Measurements from ENCODE around the gene HSPBP1.

Gene HSPBP1

GRCh38 chr19:55273978-55274707 is 5.8 kb downstream of the HSPBP1 start:
- no peak for DNase-seq

GRCh38 chr19:55272142-55272541 is 7.8 kb downstream of the HSPBP1 start:
- no peak for DNase-seq

- no peak for DNase-seq
Observed at GRCh38 chr19:55270172-55270942, 9.6 kb downstream of the HSPBP1 start.

GRCh38 chr19:55269299-55269698 is 10.6 kb downstream of the HSPBP1 start:
- no peak for DNase-seq

GRCh38 chr19:55266840-55267239 is 13.1 kb downstream of the HSPBP1 start:
- DNase-seq: no peak

- no peak for DNase-seq
Observed at GRCh38 chr19:55266404-55266803, 13.5 kb downstream of the HSPBP1 start.

- DNase-seq: no peak
Observed at GRCh38 chr19:55265723-55266386, 14.1 kb downstream of the HSPBP1 start.

GRCh38 chr19:55265173-55265572 is 14.7 kb downstream of the HSPBP1 start:
- DNase-seq: no peak

- DNase-seq: no peak
Observed at GRCh38 chr19:55264531-55264930, 15.4 kb downstream of the HSPBP1 start.

GRCh38 chr19:55262359-55262758 is 17.6 kb downstream of the HSPBP1 start:
- no peak for DNase-seq

GRCh38 chr19:55261671-55262126 is 18.2 kb downstream of the HSPBP1 start:
- DNase-seq: no peak

- DNase-seq: no peak
Observed at GRCh38 chr19:55259540-55260210, 20.2 kb downstream of the HSPBP1 start.

GRCh38 chr19:55258828-55259539 is 20.9 kb downstream of the HSPBP1 start, which contains the start of gene PPP6R1:
Gene PPP6R1 (minus strand): TSS chr19:55259017. CDS start chr19:55247103, 11,914 bp downstream.
- peak; percentile 96 for DNase-seq

GRCh38 chr19:55258476-55258827 is 21.5 kb downstream of the HSPBP1 start:
- no peak for DNase-seq

GRCh38 chr19:55257461-55258420 is 22.2 kb downstream of the HSPBP1 start:
- no peak for DNase-seq

- no peak for DNase-seq
Observed at GRCh38 chr19:55256562-55257460, 23.1 kb downstream of the HSPBP1 start.

GRCh38 chr19:55255618-55256423 is 24.1 kb downstream of the HSPBP1 start:
- peak; percentile 38 for DNase-seq

- no peak for DNase-seq
Observed at GRCh38 chr19:55254625-55254977, 25.3 kb downstream of the HSPBP1 start.

Measured in central memory CD4-positive, alpha-beta T cell (primary cell).